Sigmoid colon (tissue), 7 donors: Measurements from ENCODE around the gene SORBS1. TPM values are rescaled to one million over a fixed set of nuclear protein-coding genes. Genes with fewer than 3 reads are reported as not detected.

Experiments used
- DNase-seq: peaks from one replicate; pipeline ENCODE4 v3.0.0-alpha.2; 2019
- H3K27ac ChIP-seq, 4 donors: fragments of 200-600 bp; sonication (generic); one replicate each; pipeline ENCODE4 v1.5.1; 2016 to 2019; ENCODE audit warnings: mild to moderate bottlenecking in 1 of 4
- H3K27me3 ChIP-seq, 3 donors: fragments of 200-600 bp; sonication (generic); one replicate each; pipeline ENCODE4 v1.5.1; 2019; ENCODE audit warnings: mild to moderate bottlenecking in 1 of 3
- H3K36me3 ChIP-seq, 4 donors: fragments of 200-600 bp; sonication (generic); one replicate each; pipeline ENCODE4 v1.5.1; 2016 to 2019
- H3K4me1 ChIP-seq, 4 donors: fragments of 200-600 bp; sonication (generic); one replicate each; pipeline ENCODE4 v1.5.1; 2017 to 2019
- H3K4me3 ChIP-seq, 4 donors: fragments of 200-600 bp; sonication (generic); one replicate each; pipeline ENCODE4 v1.5.1; 2017 to 2019; ENCODE audit warnings: mild to moderate bottlenecking in 2 of 4, moderate library complexity in 1 of 4
- H3K9me3 ChIP-seq, 4 donors: fragments of 200-600 bp in 3 of 4; sonication (generic) in 3 of 4; one replicate each; pipeline versions ENCODE4 v1.5.1 to v1.6.1; 2013 to 2019
- CTCF ChIP-seq, 4 experiments: fragments of 450-650 bp in 3 of 4; fragments of 200-600 bp in 1 of 4; IDR thresholded peaks; one replicate each; pipeline ENCODE4 v1.5.1; 2016 to 2019; ENCODE audit warnings: antibody characterized with exemption in 4 of 4, mild to moderate bottlenecking in 3 of 4, moderate library complexity in 2 of 4
- EP300 ChIP-seq, 4 donors: sonication (generic); formaldehyde crosslinking; IDR thresholded peaks; one replicate each; pipeline ENCODE4 v1.6.1; 2017; ENCODE audit warnings: antibody characterized with exemption in 4 of 4
- POLR2A ChIP-seq, 2 donors: fragments of 450-650 bp; IDR thresholded peaks; one replicate each; pipeline ENCODE4 v1.6.1; 2016; ENCODE audit warnings: antibody characterized with exemption in 2 of 2, mild to moderate bottlenecking in 2 of 2, moderate library complexity in 2 of 2
- POLR2AphosphoS5 ChIP-seq, 4 donors: sonication (generic); formaldehyde crosslinking; IDR thresholded peaks; one replicate each; pipeline ENCODE4 v1.6.1; 2017; ENCODE audit warnings: antibody characterized with exemption in 4 of 4
- WGBS, 2 donors: extraction: QIAGEN DNeasy Blood & Tissue Kit; methylation state at CpG; one replicate each; pipeline ENCODE4 v1.1.7; 2013; 5-methylcytosine and 5-hydroxymethylcytosine counted together
- intact Hi-C: fragments of 100-400 bp; cut with DNase I; formaldehyde crosslinking; loops from one replicate; pipeline ENCODE4 v1.15.1; 2023
- polyA plus RNA-seq, 3 donors: library from polyadenylated mRNA; stranded (reverse); fragments of 200-250 nt; gene quantifications; one replicate each; pipeline ENCODE4 v1.2.3, GENCODE V29; 2013
- total RNA-seq, 4 donors: library from RNA; depleted of rRNA; stranded (reverse); fragments of >200 nt; gene quantifications; one replicate each; pipeline ENCODE4 v1.1.0, GENCODE V29; 2016
- donor health status: healthy with polysubstance abuse.
- donor health status: Bipolar disorder and iron deficiency.
- donor health status: healthy.

SORBS1 gene
- total and polyA plus RNA-seq, 7 donors = 8.1 to 1,403 (median 664) TPM

- H3K4me1 ChIP-seq = peaks cover 0 to 100% (median 98%) of the 10 kb centered on the region in 4 donors
- 91 to 94% methylated on average over 4 of the region's 4 CpGs for WGBS, 2 donors
- H3K27me3 ChIP-seq = no peaks in the 10 kb centered on the region
- intact Hi-C loops = no loop called here
- H3K27ac ChIP-seq = peak overlapping the region; percentile 84 to 98 (median 90)
- DNase-seq = no peak
- TF ChIP-seq EP300 (IDR thresholded peaks at IDR 0.05) (no peak), CTCF (IDR thresholded peaks at IDR 0.05) (no peak), POLR2A (IDR thresholded peaks at IDR 0.05) (no peak), POLR2AphosphoS5 (IDR thresholded peaks at IDR 0.05) (peak in 1 of 4 donors; percentile 16)
- H3K36me3 ChIP-seq = no peaks in the 10 kb centered on the region
- H3K4me3 ChIP-seq = no peak overlapping the region
- no peaks in the 10 kb centered on the region for H3K9me3 ChIP-seq
Observed at GRCh38 chr10:95461611-95462010, 99.6 kb downstream of the SORBS1 start.

- Histone ChIP-seq H3K27me3 (no peaks in the 10 kb centered on the region), H3K4me1 (peaks cover 0 to 100% (median 98%) of the 10 kb centered on the region in 4 donors)
- intact Hi-C loops = no loop called here
Observed at GRCh38 chr10:95459446-95460045, 101.6 kb downstream of the SORBS1 start.

GRCh38 chr10:95458871-95459270 is 102.3 kb downstream of the SORBS1 start:
- no peak for DNase-seq
- TF ChIP-seq CTCF (IDR thresholded peaks at IDR 0.05) (no peak), EP300 (IDR thresholded peaks at IDR 0.05) (no peak), POLR2A (IDR thresholded peaks at IDR 0.05) (no peak), POLR2AphosphoS5 (IDR thresholded peaks at IDR 0.05) (no peak)
- Histone ChIP-seq H3K27me3 (no peaks in the 10 kb centered on the region), H3K9me3 (no peaks in the 10 kb centered on the region), H3K27ac (peak overlapping the region; percentile 84 to 98 (median 90)), H3K4me3 (no peak overlapping the region), H3K4me1 (peaks cover 0 to 100% (median 98%) of the 10 kb centered on the region in 4 donors), H3K36me3 (no peaks in the 10 kb centered on the region)
- intact Hi-C loops = no loop called here
- WGBS, 2 donors = 52 to 53% methylated on average over 1 of the region's 1 CpG

More at GRCh38 chr10:95459446-95460045, 101.6 kb downstream of the SORBS1 start:
- peak in 1 of 4 donors; percentile 39 for TF ChIP-seq POLR2AphosphoS5 (IDR thresholded peaks at IDR 0.05)
- TF ChIP-seq EP300 (IDR thresholded peaks at IDR 0.05) = no peak
- peak overlapping the region; percentile 84 to 98 (median 90) for H3K27ac ChIP-seq
- DNase-seq = no peak
- 78 to 82% methylated on average over 9 of the region's 9 CpGs for WGBS, 2 donors
- H3K9me3 ChIP-seq = no peaks in the 10 kb centered on the region
- no peaks in the 10 kb centered on the region for H3K36me3 ChIP-seq
- H3K4me3 ChIP-seq = peak overlapping the region in 1 of 4 donors; percentile 4

GRCh38 chr10:95458014-95458413 is 103.2 kb downstream of the SORBS1 start:
- H3K4me1 ChIP-seq = peaks cover 0 to 100% (median 98%) of the 10 kb centered on the region in 4 donors

More at GRCh38 chr10:95458014-95458413, 103.2 kb downstream of the SORBS1 start:
- no peaks in the 10 kb centered on the region for H3K9me3 ChIP-seq
- WGBS, 2 donors = 66 to 82% methylated on average over 2 of the region's 2 CpGs
- intact Hi-C loops = no loop called here
- DNase-seq = no peak
- peak overlapping the region; percentile 84 to 98 (median 90) for H3K27ac ChIP-seq
- H3K36me3 ChIP-seq = peaks cover 0 to 4% (median 0%) of the 10 kb centered on the region in 4 donors
- no peak overlapping the region for H3K4me3 ChIP-seq
- H3K27me3 ChIP-seq = no peaks in the 10 kb centered on the region
- TF ChIP-seq EP300 (IDR thresholded peaks at IDR 0.05) (no peak), POLR2AphosphoS5 (IDR thresholded peaks at IDR 0.05) (no peak), POLR2A (IDR thresholded peaks at IDR 0.05) (no peak), CTCF (IDR thresholded peaks at IDR 0.05) (no peak)
